Brain microvascular endothelial cell (primary cell): ENCODE measurements around the gene TARS1.

ENCODE experiments used
- DNase-seq: peaks from one replicate; pipeline ENCODE4 v3.0.0-alpha.2; 2020
- H3K27ac ChIP-seq: fragments of 250-450 bp; sonication (Bioruptor Pico); 2 replicates; pipeline ENCODE4 v1.5.1; 2020; ENCODE audit warnings: mild to moderate bottlenecking, moderate library complexity
- H3K27me3 ChIP-seq: fragments of 250-450 bp; sonication (Bioruptor Pico); replicated peaks from 2 replicates; pipeline ENCODE4 v1.5.1; 2020; ENCODE audit warnings: mild to moderate bottlenecking
- H3K36me3 ChIP-seq: fragments of 250-450 bp; sonication (Bioruptor Pico); replicated peaks from 2 replicates; pipeline ENCODE4 v1.5.1; 2020; ENCODE audit warnings: mild to moderate bottlenecking
- H3K4me3 ChIP-seq: 2 replicates; pipeline ENCODE4 v1.5.1; 2011; ENCODE audit warnings: low read depth, mild to moderate bottlenecking, control low read depth, low read length, moderate library complexity
- CTCF ChIP-seq: IDR thresholded peaks from 2 replicates; pipeline ENCODE4 v1.5.1; 2011; ENCODE audit warnings: low read depth, mild to moderate bottlenecking, moderate library complexity, low read length, control low read depth, inconsistent platforms; ENCODE audit errors: missing control alignments
- in situ Hi-C: cut with HindIII; loops from 2 replicates; pipeline ENCODE4 v1.10.0; 2017; ENCODE audit warnings: low sequenced_read_pairs, low pct_ligation_motif_present

TARS1 gene

DNA sequence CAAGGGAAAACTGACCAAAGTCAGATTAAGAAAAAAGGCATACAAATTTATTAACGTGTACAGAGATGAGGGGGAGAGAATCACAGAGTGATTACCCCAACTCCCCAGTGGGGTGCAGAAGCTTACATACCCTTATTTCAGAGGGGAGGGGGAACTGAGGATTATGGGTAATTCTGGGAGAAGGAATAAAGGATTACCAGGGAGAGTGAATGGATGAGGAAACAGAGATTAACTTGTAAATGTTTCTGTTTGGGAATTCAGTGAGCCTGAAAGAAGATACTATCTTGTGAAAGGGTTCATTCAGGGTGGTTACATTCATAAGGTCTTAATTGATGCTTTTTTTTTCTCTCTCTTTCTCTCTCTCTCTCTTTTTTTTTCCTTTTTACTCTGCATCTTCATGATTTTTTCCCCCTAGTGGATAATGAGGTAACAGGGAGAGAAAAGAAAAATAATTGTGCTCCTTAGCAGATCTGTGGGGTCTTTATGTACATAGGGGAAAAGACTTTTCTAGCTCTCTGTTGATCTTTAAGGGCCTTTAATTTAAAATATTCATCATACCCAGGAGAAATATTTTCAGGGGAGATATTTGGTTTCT, 49.4 kb downstream of the TARS1 start:
- H3K36me3 ChIP-seq: no peaks in the 10 kb centered on the region
- no peaks in the 10 kb centered on the region for H3K27me3 ChIP-seq
- H3K27ac ChIP-seq: no peak overlapping the region
- no peak for DNase-seq
- no peak overlapping the region for H3K4me3 ChIP-seq
- in situ Hi-C loops: no loop called here
- TF ChIP-seq CTCF: no peak

GRCh38 chr5:33491941-33492340, 51.2 kb downstream of the TARS1 start:
- TF ChIP-seq CTCF: no peak
- DNase-seq: no peak
- in situ Hi-C loops: no loop called here
- Histone ChIP-seq H3K27ac (no peak overlapping the region), H3K36me3 (no peaks in the 10 kb centered on the region), H3K4me3 (no peak overlapping the region), H3K27me3 (no peaks in the 10 kb centered on the region)

DNA sequence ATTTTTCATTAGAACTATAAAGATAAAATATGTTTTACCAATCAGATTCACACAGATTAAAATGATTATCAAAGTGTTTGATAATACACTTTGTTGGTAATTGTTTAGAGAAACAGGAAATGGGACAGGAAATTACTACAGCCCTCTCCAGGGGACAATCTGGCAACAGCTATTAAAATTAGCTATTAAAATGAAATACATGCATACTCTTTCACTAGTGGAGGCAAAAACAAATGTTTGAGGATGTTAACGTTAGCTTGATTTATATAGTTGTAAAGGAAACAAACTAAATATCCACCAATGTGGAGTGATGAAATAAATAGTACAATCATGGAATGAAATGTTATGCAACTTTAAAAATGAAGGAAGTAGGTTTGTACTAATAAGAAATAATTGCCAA, 53.7 kb downstream of the TARS1 start:
- no peak for TF ChIP-seq CTCF
- in situ Hi-C loops: no loop called here
- no peak overlapping the region for H3K4me3 ChIP-seq
- no peak for DNase-seq
- no peaks in the 10 kb centered on the region for H3K36me3 ChIP-seq
- H3K27me3 ChIP-seq: no peaks in the 10 kb centered on the region
- H3K27ac ChIP-seq: no peak overlapping the region

GRCh38 chr5:33501260-33501659, 60.5 kb downstream of the TARS1 start:
- no peak overlapping the region for H3K27ac ChIP-seq
- no peak for DNase-seq
- H3K4me3 ChIP-seq: no peak overlapping the region
- TF ChIP-seq CTCF: no peak
- no peaks in the 10 kb centered on the region for H3K36me3 ChIP-seq
- in situ Hi-C loops: no loop called here
- H3K27me3 ChIP-seq: no peaks in the 10 kb centered on the region

DNA sequence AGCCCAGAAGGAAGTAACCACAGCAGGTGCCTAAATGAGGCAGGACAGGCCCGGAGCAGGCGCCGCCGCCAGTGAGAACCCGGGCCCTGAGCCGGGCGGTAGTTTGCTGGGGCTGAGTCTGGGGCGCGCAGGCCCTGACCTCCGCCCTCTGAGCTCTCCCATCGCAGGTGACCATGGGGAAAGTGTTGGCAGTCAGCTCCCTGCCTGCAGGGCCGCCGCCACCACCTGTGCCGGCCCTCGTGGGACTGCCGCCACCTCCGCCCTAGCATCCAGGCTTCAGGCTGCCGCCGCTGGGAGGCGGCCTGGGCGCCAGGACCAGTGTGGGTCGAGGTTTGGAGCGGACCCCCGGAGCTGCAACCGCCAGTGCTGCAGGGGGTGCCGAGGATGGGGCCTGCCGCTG, 61.1 kb downstream of the TARS1 start:
- in situ Hi-C loops: no loop called here
- H3K36me3 ChIP-seq: no peaks in the 10 kb centered on the region
- no peak overlapping the region for H3K4me3 ChIP-seq
- no peak for DNase-seq
- H3K27ac ChIP-seq: no peak overlapping the region
- TF ChIP-seq CTCF: no peak
- no peaks in the 10 kb centered on the region for H3K27me3 ChIP-seq

GRCh38 chr5:33504570-33504969, 63.8 kb downstream of the TARS1 start:
- H3K4me3 ChIP-seq: no peak overlapping the region
- in situ Hi-C loops: no loop called here
- no peaks in the 10 kb centered on the region for H3K36me3 ChIP-seq
- no peak for DNase-seq
- H3K27ac ChIP-seq: no peak overlapping the region
- no peaks in the 10 kb centered on the region for H3K27me3 ChIP-seq
- no peak for TF ChIP-seq CTCF
